HG02981 (cell line): Measurements from ENCODE around the gene PBX4.
"Not testable (repeated sequence)": the region's sequence is repeated elsewhere in the genome, so short reads cannot be mapped to it uniquely, and the experiment has no call there.

Source experiments
- ATAC-seq: cut with Tn5 transposase; IDR thresholded peaks from one replicate; pipeline ENCODE4 v1.9.1; 2021; ENCODE audit warnings: mild to moderate bottlenecking, moderate library complexity; ENCODE audit not compliant: unreplicated experiment

Gene PBX4

GRCh38 chr19:19627621-19628500 lies 9.4 kb upstream of the PBX4 start, which contains the start of gene LPAR2:
Gene LPAR2, minus strand, starts transcription at chr19:19628220. Its CDS starts 945 bp downstream, at chr19:19627275.
- peak; percentile 59 for ATAC-seq

- no peak for ATAC-seq
These were observed 8.3 kb upstream of the PBX4 start for GRCh38 chr19:19626516-19627472.

- no peak for ATAC-seq
These were observed 5.6 kb upstream of the PBX4 start for GRCh38 chr19:19624032-19624570.

GRCh38 chr19:19623383-19623782 lies 4.9 kb upstream of the PBX4 start:
- ATAC-seq, result no peak

- ATAC-seq, result no peak
These were observed 1.3 kb upstream of the PBX4 start for GRCh38 chr19:19619849-19620210.

GRCh38 chr19:19619181-19619848 lies 828 bp upstream of the PBX4 start:
- no peak for ATAC-seq

- no peak for ATAC-seq
These were observed 3.4 kb downstream of the PBX4 start for GRCh38 chr19:19615086-19615485.

- no peak for ATAC-seq
These were observed 5.0 kb downstream of the PBX4 start for GRCh38 chr19:19613506-19613905.

GRCh38 chr19:19610376-19611202 lies 7.9 kb downstream of the PBX4 start:
- ATAC-seq, result no peak

GRCh38 chr19:19606686-19607085 lies 11.8 kb downstream of the PBX4 start:
- not testable (repeated sequence) for ATAC-seq

GRCh38 chr19:19606021-19606420 lies 12.5 kb downstream of the PBX4 start:
- ATAC-seq, result no peak

- no peak for ATAC-seq
These were observed 15.7 kb downstream of the PBX4 start for GRCh38 chr19:19602713-19603324.

GRCh38 chr19:19602136-19602712 lies 16.3 kb downstream of the PBX4 start:
- no peak for ATAC-seq

- no peak for ATAC-seq
These were observed 17.6 kb downstream of the PBX4 start for GRCh38 chr19:19600793-19601330.

GRCh38 chr19:19598728-19599451 lies 19.6 kb downstream of the PBX4 start:
- not testable (repeated sequence) for ATAC-seq

- ATAC-seq, result peak; percentile 62
These were observed 20.6 kb downstream of the PBX4 start for GRCh38 chr19:19597809-19598306.

GRCh38 chr19:19595171-19595701 lies 23.3 kb downstream of the PBX4 start:
- ATAC-seq, result no peak

GRCh38 chr19:19594381-19594780 lies 24.1 kb downstream of the PBX4 start:
- ATAC-seq, result no peak
